IMR-90 (cell line): Measurements from ENCODE around the gene FAM237A. TPM values are rescaled to one million over a fixed set of nuclear protein-coding genes. Genes with fewer than 3 reads are reported as not detected.

Experiments used
- ATAC-seq: fragments of 200-7000 bp; cut with Tn5 transposase; 2 replicates; pipeline ENCODE4 v1.9.1; 2020; ENCODE audit warnings: low read depth, mild to moderate bottlenecking, moderate library complexity
- BruUV-seq: library from RNA; stranded (reverse); fragments of 400-500 nt; replicated peaks from 2 replicates; lab custom pipeline; 2021; lab: Mats Ljungman, UMichigan
- CTCF ChIA-PET: fragments of 300-600 bp; formaldehyde crosslinking; extraction: SDS; loops from one replicate; lab custom pipeline; 2021; ENCODE audit warnings: antibody characterized with exemption; lab: Yijun Ruan, JAX
- POLR2A ChIA-PET: fragments of 300-600 bp; sonication (Branson Sonifier 250); formaldehyde crosslinking; loops from one replicate; lab custom pipeline; 2022; ENCODE audit warnings: antibody characterized with exemption; ENCODE audit not compliant: unreplicated experiment; lab: Charles Lee
- DNase-seq: peaks from one replicate; pipeline ENCODE4 v3.0.0; 2013
- H2AFZ ChIP-seq: replicated peaks from 2 replicates; pipeline ENCODE3; 2013; ENCODE audit warnings: low read length, mild to moderate bottlenecking; ENCODE audit not compliant: poor library complexity
- H2AK5ac ChIP-seq: 2 replicates; pipeline ENCODE4 v1.6.1; 2013; ENCODE audit warnings: low read depth, low read length, inconsistent platforms
- H2AK9ac ChIP-seq: replicated peaks from 2 replicates; pipeline ENCODE3; 2013; ENCODE audit warnings: mild to moderate bottlenecking, low read depth, low read length, moderate library complexity; ENCODE audit not compliant: poor library complexity
- H2BK120ac ChIP-seq: 2 replicates; pipeline ENCODE4 v1.6.1; 2013; ENCODE audit warnings: low read depth, low read length, inconsistent platforms
- H2BK15ac ChIP-seq: 3 replicates; pipeline ENCODE4 v1.6.1; 2013; ENCODE audit warnings: low read depth, low read length, inconsistent platforms
- H2BK20ac ChIP-seq: 2 replicates; pipeline ENCODE4 v1.6.1; 2013; ENCODE audit warnings: low read depth, mild to moderate bottlenecking, inconsistent platforms, low read length, moderate library complexity
- H2BK5ac ChIP-seq: 2 replicates; pipeline ENCODE4 v1.6.1; 2013; ENCODE audit warnings: mild to moderate bottlenecking, low read depth, low read length, inconsistent platforms; ENCODE audit not compliant: poor library complexity, severe bottlenecking
- H3K14ac ChIP-seq: replicated peaks from 2 replicates; pipeline ENCODE4 v1.6.1; 2013; ENCODE audit warnings: low read depth, low read length, inconsistent platforms
- H3K18ac ChIP-seq: 2 replicates; pipeline ENCODE4 v1.6.1; 2013; ENCODE audit warnings: low read depth, low read length, control low read depth
- H3K23ac ChIP-seq: 2 replicates; pipeline ENCODE4 v1.6.1; 2013; ENCODE audit warnings: low read depth, low read length, inconsistent platforms
- H3K27ac ChIP-seq: 2 replicates; pipeline ENCODE4 v1.5.1; 2013; ENCODE audit warnings: mild to moderate bottlenecking, control low read depth, low read length; ENCODE audit not compliant: insufficient read depth
- H3K27me3 ChIP-seq: 2 replicates; pipeline ENCODE4 v1.6.1; 2013; ENCODE audit warnings: low read length; ENCODE audit not compliant: control insufficient read depth, insufficient read depth
- H3K36me3 ChIP-seq: 2 replicates; pipeline ENCODE4 v1.6.1; 2013; ENCODE audit warnings: low read length, mixed read lengths; ENCODE audit not compliant: control insufficient read depth, insufficient read depth
- H3K4ac ChIP-seq: 2 replicates; pipeline ENCODE4 v1.6.1; 2013; ENCODE audit warnings: low read depth, low read length, inconsistent platforms
- H3K4me1 ChIP-seq: 2 replicates; pipeline ENCODE4 v1.6.1; 2013; ENCODE audit warnings: low read length, mixed read lengths; ENCODE audit not compliant: control insufficient read depth, insufficient read depth
- H3K4me2 ChIP-seq: 2 replicates; pipeline ENCODE4 v1.6.1; 2013; ENCODE audit warnings: low read depth, mild to moderate bottlenecking, control low read depth, low read length, moderate library complexity
- H3K4me3 ChIP-seq: 2 replicates; pipeline ENCODE4 v1.5.1; 2013; ENCODE audit warnings: low read depth, mild to moderate bottlenecking, control low read depth, low read length, moderate library complexity; ENCODE audit not compliant: insufficient read depth
- H3K56ac ChIP-seq: 2 replicates; pipeline ENCODE4 v1.6.1; 2013; ENCODE audit warnings: low read length, inconsistent platforms; ENCODE audit not compliant: insufficient read depth; ENCODE audit errors: extremely low read depth
- H3K79me1 ChIP-seq, 2 experiments: 2 replicates each; pipeline ENCODE4 v1.6.1; 2013; ENCODE audit warnings: low read length in 2 of 2, inconsistent platforms in 1 of 2, low read depth in 1 of 2
- H3K9ac ChIP-seq: 2 replicates; pipeline ENCODE4 v1.6.1; 2013; ENCODE audit warnings: low read depth, low read length, control low read depth
- H3K9me1 ChIP-seq: 2 replicates; pipeline ENCODE4 v1.6.1; 2013; ENCODE audit warnings: low read length, inconsistent platforms; ENCODE audit not compliant: insufficient read depth
- H3K9me3 ChIP-seq: 2 replicates; pipeline ENCODE4 v1.6.1; 2013; ENCODE audit warnings: low read length; ENCODE audit not compliant: control insufficient read depth, insufficient read depth
- H4K20me1 ChIP-seq: 2 replicates; pipeline ENCODE4 v1.6.1; 2013; ENCODE audit warnings: low read length, inconsistent platforms; ENCODE audit not compliant: insufficient read depth
- H4K5ac ChIP-seq: 2 replicates; pipeline ENCODE4 v1.6.1; 2013; ENCODE audit warnings: mild to moderate bottlenecking, low read depth, low read length, control low read depth
- H4K8ac ChIP-seq, 2 experiments: 2 replicates each; pipeline ENCODE4 v1.6.1; 2013; ENCODE audit warnings: low read depth in 2 of 2, low read length in 2 of 2, control low read depth in 1 of 2, inconsistent platforms in 1 of 2
- H4K91ac ChIP-seq: 2 replicates; pipeline ENCODE4 v1.6.1; 2013; ENCODE audit warnings: low read depth, low read length, inconsistent platforms; ENCODE audit not compliant: insufficient read depth
- CHD1 ChIP-seq: IDR thresholded peaks from 2 replicates; pipeline ENCODE4 v1.6.1; 2012; ENCODE audit warnings: low read depth, low read length, improper control_type of control experiment
- SMC3 ChIP-seq: fragments of 150-350 bp; IDR thresholded peaks from 2 replicates; pipeline ENCODE4 v1.6.1; 2016; ENCODE audit warnings: low read depth, mild to moderate bottlenecking, antibody characterized with exemption, low read length, moderate library complexity
- WGBS, 2 experiments: methylation state at CpG; one replicate each; pipeline versions ENCODE4 v1.1.5 to v1.1.7; 2013; ENCODE audit warnings: missing lambda C conversion rate in 2 of 2; ENCODE audit not compliant: insufficient read length in 1 of 2; ENCODE audit errors: extremely low coverage in 2 of 2; 5-methylcytosine and 5-hydroxymethylcytosine counted together
- dilution Hi-C: fragments of 300-500 bp; cut with HindIII; formaldehyde crosslinking; loops from one replicate; pipeline ENCODE4 v1.14.3; 2018; ENCODE audit warnings: low sequenced_read_pairs; ENCODE audit not compliant: unreplicated experiment
- in situ Hi-C: fragments of 300-500 bp; cut with MboI; formaldehyde crosslinking; loops from 3 replicates; pipeline ENCODE4 v1.14.3; 2019; ENCODE audit warnings: low sequenced_read_pairs, inconsistent platforms, mixed read lengths
- intact Hi-C: fragments of 100-400 bp; cut with micrococcal nuclease; formaldehyde crosslinking; loops from 2 replicates; pipeline ENCODE4 v1.10.0; 2022
- polyA plus RNA-seq, 3 experiments: library from polyadenylated mRNA; depleted of rRNA; stranded (reverse); fragments of >200 nt; gene quantifications; 2 replicates each; pipeline ENCODE4 v1.2.3, GENCODE V29; 2012; ENCODE audit warnings: low replicate concordance in 1 of 3
- total RNA-seq: library from RNA; depleted of rRNA; stranded (reverse); fragments of >200 nt; gene quantifications from 2 replicates; pipeline ENCODE4 v1.2.3, GENCODE V29; 2012

FAM237A gene
- total and polyA plus RNA-seq, 2 of the 4 experiments (the other 2 are of a cell fraction): not detected

DNA sequence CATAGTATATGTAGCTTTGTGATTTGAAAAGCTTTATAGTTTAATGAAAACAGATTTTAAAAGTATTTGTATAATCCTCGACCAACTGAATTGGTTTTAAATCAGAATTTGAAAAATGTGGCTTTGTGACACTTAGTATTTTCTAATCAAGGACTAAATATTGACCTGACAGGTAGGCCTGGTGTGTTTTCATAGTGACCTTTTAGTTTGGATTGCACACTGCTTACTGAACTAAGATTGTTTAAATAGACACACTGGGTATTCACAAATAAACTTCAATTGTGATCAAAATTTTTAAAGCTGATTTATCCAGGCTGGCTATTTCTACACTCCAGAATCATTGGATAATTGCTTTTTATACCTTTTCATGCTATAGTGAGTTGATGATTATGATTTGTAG, 31.8 kb upstream of the FAM237A start:
- no peak overlapping the region for H3K56ac ChIP-seq
- dilution Hi-C loops: no loop called here
- H2AK9ac ChIP-seq: no peak overlapping the region
- H3K36me3 ChIP-seq: no peaks in the 10 kb centered on the region
- H2AK5ac ChIP-seq: no peak overlapping the region
- no peak overlapping the region for H4K5ac ChIP-seq
- H2BK15ac ChIP-seq: no peak overlapping the region
- ATAC-seq: no peak
- H3K9me1 ChIP-seq: no peaks in the 10 kb centered on the region
- H3K4me2 ChIP-seq: no peak overlapping the region
- H3K4me3 ChIP-seq: no peak overlapping the region
- H2BK5ac ChIP-seq: no peak overlapping the region
- no CpG with 5 or more reads among the region's 1 CpG for WGBS, 2 experiments
- H2BK20ac ChIP-seq: no peak overlapping the region
- no peak overlapping the region for H4K8ac ChIP-seq
- H3K9ac ChIP-seq: no peak overlapping the region
- H3K4ac ChIP-seq: no peak overlapping the region
- H3K27ac ChIP-seq: no peak overlapping the region
- TF ChIP-seq SMC3: no peak
- no peak for TF ChIP-seq CHD1
- no peak overlapping the region for H3K18ac ChIP-seq
- no peaks in the 10 kb centered on the region for H3K79me1 ChIP-seq
- no peaks in the 10 kb centered on the region for H4K20me1 ChIP-seq
- no peak for DNase-seq
- in situ Hi-C loops: no loop called here
- POLR2A ChIA-PET: no interaction called here
- no peaks in the 10 kb centered on the region for H3K27me3 ChIP-seq
- H4K91ac ChIP-seq: no peak overlapping the region
- H3K23ac ChIP-seq: no peak overlapping the region
- intact Hi-C loops: no loop called here
- no peak overlapping the region for H2BK120ac ChIP-seq
- CTCF ChIA-PET: interaction anchor here (0.9 kb wide), 1 partner anchor 8 kb away, joined by 4 read pairs; no protein-coding TSS in a partner anchor
- H3K4me1 ChIP-seq: no peaks in the 10 kb centered on the region
- no peak overlapping the region for H3K14ac ChIP-seq
- BruUV-seq: no TSS peak
- no peaks in the 10 kb centered on the region for H3K9me3 ChIP-seq
- no peak overlapping the region for H2AFZ ChIP-seq
